Mammary epithelial cell (primary cell): ENCODE measurements around the gene SLCO2A1.

Experiments
- EZH2 ChIP-seq: IDR thresholded peaks from 2 replicates; pipeline ENCODE4 v1.6.1; 2012; ENCODE audit warnings: low read length, inconsistent platforms, borderline replicate concordance
- TF ChIP-seq, protein P1 (sequence below), 2 donors: IDR thresholded peaks in 1 of 2; conservative IDR thresholded peaks in 1 of 2; 2 replicates each; pipeline ENCODE4 v1.5.1; 2011 to 2012; ENCODE audit warnings: inconsistent platforms in 2 of 2, low read length in 2 of 2, mild to moderate bottlenecking in 2 of 2, control low read depth in 1 of 2, low read depth in 1 of 2; ENCODE audit not compliant: insufficient read depth in 1 of 2; ENCODE audit errors: extremely low read depth in 1 of 2

DNA sequence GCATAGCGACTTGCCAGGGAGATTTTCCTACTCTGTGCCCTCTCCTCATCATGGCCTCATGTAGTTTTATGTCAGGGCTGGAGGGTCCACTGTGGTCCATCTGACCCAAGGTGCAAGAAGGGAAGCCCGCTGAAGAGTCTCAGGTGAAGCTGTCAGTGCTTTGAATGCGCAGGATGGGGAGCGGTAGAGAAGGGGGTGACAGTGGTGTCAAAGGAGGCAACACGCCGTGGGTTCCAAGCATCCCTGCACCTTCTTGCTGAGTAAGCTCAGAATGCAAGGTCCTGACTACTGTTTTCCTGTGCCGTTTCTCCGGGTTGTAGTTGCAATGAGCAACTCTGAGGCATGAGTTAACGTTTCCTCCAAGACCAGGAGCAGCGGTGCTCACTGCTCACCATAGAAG is 89.2 kb downstream of the SLCO2A1 start:
- TF ChIP-seq, protein P1, sequence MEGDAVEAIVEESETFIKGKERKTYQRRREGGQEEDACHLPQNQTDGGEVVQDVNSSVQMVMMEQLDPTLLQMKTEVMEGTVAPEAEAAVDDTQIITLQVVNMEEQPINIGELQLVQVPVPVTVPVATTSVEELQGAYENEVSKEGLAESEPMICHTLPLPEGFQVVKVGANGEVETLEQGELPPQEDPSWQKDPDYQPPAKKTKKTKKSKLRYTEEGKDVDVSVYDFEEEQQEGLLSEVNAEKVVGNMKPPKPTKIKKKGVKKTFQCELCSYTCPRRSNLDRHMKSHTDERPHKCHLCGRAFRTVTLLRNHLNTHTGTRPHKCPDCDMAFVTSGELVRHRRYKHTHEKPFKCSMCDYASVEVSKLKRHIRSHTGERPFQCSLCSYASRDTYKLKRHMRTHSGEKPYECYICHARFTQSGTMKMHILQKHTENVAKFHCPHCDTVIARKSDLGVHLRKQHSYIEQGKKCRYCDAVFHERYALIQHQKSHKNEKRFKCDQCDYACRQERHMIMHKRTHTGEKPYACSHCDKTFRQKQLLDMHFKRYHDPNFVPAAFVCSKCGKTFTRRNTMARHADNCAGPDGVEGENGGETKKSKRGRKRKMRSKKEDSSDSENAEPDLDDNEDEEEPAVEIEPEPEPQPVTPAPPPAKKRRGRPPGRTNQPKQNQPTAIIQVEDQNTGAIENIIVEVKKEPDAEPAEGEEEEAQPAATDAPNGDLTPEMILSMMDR (conservative IDR thresholded peaks at IDR 0.05 in 1 of 2, IDR thresholded peaks at IDR 0.05 in 1 of 2; ENCODE audit: extremely low read depth in 1 of 2, insufficient read depth in 1 of 2, low read depth in 1 of 2, low read length in 2 of 2) = no peak
- no peak for TF ChIP-seq EZH2
